GM12878 (cell line): ENCODE measurements around the gene CCDC51. TPM values are rescaled to one million over a fixed set of nuclear protein-coding genes. Genes with fewer than 3 reads are reported as not detected.

Experiments
- ATAC-seq: fragments of 200-7000 bp; cut with Tn5 transposase; 3 replicates; pipeline ENCODE4 v1.9.1; 2020; ENCODE audit warnings: mild to moderate bottlenecking, moderate library complexity
- BruUV-seq: library from RNA; stranded (reverse); fragments of 400-500 nt; replicated peaks from 2 replicates; lab custom pipeline; 2021; lab: Mats Ljungman, UMichigan
- CTCF ChIA-PET: fragments of 300-600 bp; sonication (Branson Sonifier 250); formaldehyde crosslinking; extraction: SDS; loops from one replicate; lab custom pipeline; 2021; ENCODE audit warnings: inconsistent platforms; lab: Yijun Ruan, JAX
- POLR2A ChIA-PET: fragments of 350-600 bp; formaldehyde crosslinking; extraction: SDS; loops from one replicate; lab custom pipeline; 2021; ENCODE audit warnings: inconsistent platforms; lab: Charles Lee
- RAD21 ChIA-PET: fragments of 300-600 bp; sonication (Branson Sonifier 250); formaldehyde crosslinking; loops from one replicate; lab custom pipeline; 2023; ENCODE audit warnings: antibody characterized with exemption; ENCODE audit not compliant: unreplicated experiment; lab: Charles Lee
- SMC1A ChIA-PET: fragments of 300-600 bp; sonication (Branson Sonifier 250); formaldehyde crosslinking; loops from one replicate; lab custom pipeline; 2023; ENCODE audit not compliant: unreplicated experiment, uncharacterized antibody; lab: Charles Lee
- DNase-seq: peaks from one replicate; pipeline ENCODE4 v3.0.0-alpha.2; 2011; ENCODE audit warnings: low read depth, low spot score
- FAIRE-seq: peaks from 3 replicates; lab custom pipeline; 2011; peaks lifted over from hg19 to GRCh38; lab: Jason Lieb, UNC
- H2AFZ ChIP-seq: 2 replicates; pipeline ENCODE4 v1.6.0; 2011; ENCODE audit warnings: low read depth, low read length, control low read depth; ENCODE audit not compliant: control insufficient read depth
- H3K27ac ChIP-seq: 2 replicates; pipeline ENCODE4 v1.5.1; 2011; ENCODE audit warnings: control low read depth; ENCODE audit not compliant: control insufficient read depth, insufficient read depth
- H3K27me3 ChIP-seq, 2 experiments: replicated peaks in 1 of 2; 2 replicates each; pipeline versions ENCODE4 v1.6.0 to v1.6.1; 2011; ENCODE audit warnings: low read length in 1 of 2; ENCODE audit not compliant: control insufficient read depth in 2 of 2, insufficient read depth in 2 of 2
- H3K36me3 ChIP-seq, 2 experiments: 2 replicates each; pipeline ENCODE4 v1.5.1; 2011; ENCODE audit warnings: low read length in 1 of 2; ENCODE audit not compliant: control insufficient read depth in 2 of 2, insufficient read depth in 2 of 2
- H3K4me1 ChIP-seq: 2 replicates; pipeline ENCODE4 v1.6.1; 2011; ENCODE audit warnings: mild to moderate bottlenecking, low read length, moderate library complexity, mixed read lengths; ENCODE audit not compliant: control insufficient read depth, insufficient read depth
- H3K4me2 ChIP-seq: 2 replicates; pipeline ENCODE4 v1.6.0; 2011; ENCODE audit warnings: control low read depth; ENCODE audit not compliant: control insufficient read depth, insufficient read depth
- H3K4me3 ChIP-seq: fragments of 200-600 bp; sonication (generic); 2 replicates; pipeline ENCODE4 v1.5.1; 2016
- H3K79me2 ChIP-seq: 2 replicates; pipeline ENCODE4 v1.6.0; 2011; ENCODE audit warnings: low read length; ENCODE audit not compliant: control insufficient read depth, insufficient read depth
- H3K9ac ChIP-seq: 2 replicates; pipeline ENCODE4 v1.8.0; 2011; ENCODE audit warnings: low read length, control low read depth, mixed read lengths; ENCODE audit not compliant: control insufficient read depth, insufficient read depth
- H3K9me3 ChIP-seq: replicated peaks from 3 replicates; pipeline ENCODE4 v1.5.1; 2011; ENCODE audit warnings: mild to moderate bottlenecking, low read length; ENCODE audit not compliant: control insufficient read depth, insufficient read depth
- H4K20me1 ChIP-seq: 2 replicates; pipeline ENCODE4 v1.6.0; 2011; ENCODE audit not compliant: control insufficient read depth, insufficient read depth
- EED ChIP-seq: sonication (generic); IDR thresholded peaks from 2 replicates; pipeline ENCODE4 v1.6.1; 2016; ENCODE audit warnings: antibody characterized with exemption, low read depth
- FOXK2 ChIP-seq: fragments of 450-650 bp; IDR thresholded peaks from 2 replicates; pipeline ENCODE4 v1.6.1; 2017; ENCODE audit warnings: mild to moderate bottlenecking, moderate library complexity
- HCFC1 ChIP-seq: fragments of 150-350 bp; IDR thresholded peaks from 2 replicates; pipeline ENCODE4 v1.6.1; 2014; ENCODE audit warnings: low read length
- HDAC6 ChIP-seq: fragments of 200-600 bp; sonication (generic); IDR thresholded peaks from one replicate; pipeline ENCODE4 v1.8.0; 2017; ENCODE audit warnings: antibody characterized with exemption; ENCODE audit not compliant: unreplicated experiment
- HDGF ChIP-seq: fragments of 450-650 bp; IDR thresholded peaks from 2 replicates; pipeline ENCODE4 v1.6.1; 2016; ENCODE audit warnings: antibody characterized with exemption
- IKZF2 ChIP-seq, 2 experiments: fragments of 450-650 bp; IDR thresholded peaks; 2 replicates each; pipeline ENCODE4 v1.6.1; 2017; ENCODE audit warnings: mild to moderate bottlenecking in 2 of 2, moderate library complexity in 2 of 2
- JUND ChIP-seq: IDR thresholded peaks from 2 replicates; pipeline ENCODE4 v1.6.1; 2012; ENCODE audit warnings: low read depth, mild to moderate bottlenecking, low read length, improper control_type of control experiment, moderate library complexity
- KAT2A ChIP-seq: conservative IDR thresholded peaks from 2 replicates; pipeline ENCODE4 v1.6.1; 2011; ENCODE audit warnings: low read depth, low read length; ENCODE audit not compliant: control insufficient read depth
- MXI1 ChIP-seq: fragments of 150-350 bp; IDR thresholded peaks from 2 replicates; pipeline ENCODE4 v1.6.1; 2011; ENCODE audit warnings: low read depth, mild to moderate bottlenecking, inconsistent platforms, low read length, improper control_type of control experiment
- NR2C2 ChIP-seq: IDR thresholded peaks from 2 replicates; pipeline ENCODE4 v1.6.1; 2011; ENCODE audit warnings: borderline replicate concordance, low read depth; ENCODE audit not compliant: control insufficient read depth, insufficient read length
- NR2F1 ChIP-seq: fragments of 450-650 bp; conservative IDR thresholded peaks from 2 replicates; pipeline ENCODE4 v1.6.1; 2017; ENCODE audit warnings: mild to moderate bottlenecking
- PAX8 ChIP-seq: fragments of 450-650 bp; IDR thresholded peaks from 2 replicates; pipeline ENCODE4 v1.6.1; 2017; ENCODE audit warnings: mild to moderate bottlenecking, moderate library complexity
- POLR2A ChIP-seq: IDR thresholded peaks from 2 replicates; pipeline ENCODE4 v1.6.1; 2011; ENCODE audit warnings: low read depth, mild to moderate bottlenecking, low read length
- RAD21 ChIP-seq: IDR thresholded peaks from 2 replicates; pipeline ENCODE4 v1.6.1; 2011; ENCODE audit warnings: mild to moderate bottlenecking, low read depth, low read length, moderate library complexity; ENCODE audit not compliant: insufficient read depth
- SMARCA5 ChIP-seq: fragments of 450-650 bp; IDR thresholded peaks from 2 replicates; pipeline ENCODE4 v1.6.1; 2017; ENCODE audit warnings: mild to moderate bottlenecking
- SPI1 ChIP-seq: IDR thresholded peaks from 2 replicates; pipeline ENCODE4 v1.6.1; 2011; ENCODE audit warnings: low read depth, mild to moderate bottlenecking, low read length, moderate library complexity, borderline replicate concordance; ENCODE audit not compliant: insufficient read depth
- STAT3 ChIP-seq: IDR thresholded peaks from 2 replicates; pipeline ENCODE4 v1.6.1; 2011; ENCODE audit warnings: low read depth, low read length, improper control_type of control experiment
- TBL1XR1 ChIP-seq: IDR thresholded peaks from 2 replicates; pipeline ENCODE4 v1.6.1; 2012; ENCODE audit warnings: low read depth, low read length, improper control_type of control experiment
- TCF7 ChIP-seq: IDR thresholded peaks from 2 replicates; pipeline ENCODE4 v1.6.1; 2014; ENCODE audit warnings: antibody characterized with exemption, borderline replicate concordance
- ZBED1 ChIP-seq: IDR thresholded peaks from 2 replicates; pipeline ENCODE4 v1.6.1; 2016; ENCODE audit warnings: borderline replicate concordance
- WGBS: methylation state at CpG from one replicate; pipeline ENCODE4 v1.1.6; 2016; ENCODE audit warnings: low lambda C conversion rate; ENCODE audit not compliant: insufficient replicate concordance, insufficient coverage; ENCODE audit errors: missing lambda C conversion rate; 5-methylcytosine and 5-hydroxymethylcytosine counted together
- in situ Hi-C: fragments of 300-500 bp; cut with MboI; formaldehyde crosslinking; loops from 9 replicates; pipeline ENCODE4 v1.14.3; 2018; ENCODE audit warnings: mixed read lengths
- intact Hi-C: fragments of 100-400 bp; cut with micrococcal nuclease; formaldehyde crosslinking; loops from one replicate; pipeline ENCODE4 v1.14.2; 2022; ENCODE audit not compliant: unreplicated experiment
- polyA plus RNA-seq, 11 experiments: library from polyadenylated mRNA; depleted of rRNA in 4 of 11; unstranded in 6 of 11; stranded (reverse) in 5 of 11; fragments of >200 nt; fragmentation: Nextera tagmentation in 4 of 11; fragmentation: Illumina TruSeq in 1 of 11; extraction: Ambion mirVana in 4 of 11; extraction: Trizol in 1 of 11; gene quantifications; 1 replicate in 1 of 11; 2 replicates in 10 of 11; pipeline versions ENCODE4 v1.2.1 to v1.2.3, GENCODE V29; 2011 to 2016; ENCODE audit warnings: inconsistent platforms in 2 of 11, missing spikeins in 2 of 11, low read depth in 1 of 11
- total RNA-seq, 4 experiments: library from RNA; depleted of rRNA in 3 of 4; stranded (reverse); fragments of >200 nt in 3 of 4; fragmentation: Illumina TruSeq in 1 of 4; extraction: Trizol in 1 of 4; gene quantifications; 2 replicates each; pipeline versions ENCODE4 v1.2.1 to v1.2.3, GENCODE V29; 2013 to 2021

CCDC51 gene
- total and polyA plus RNA-seq, 10 of the 15 experiments (the other 5 are each of a cell fraction or from before 2014, with no cell fraction given), result 10.6 to 54.9 (median 28.5) TPM

- 95% methylated on average over 17 of the region's 17 CpGs for WGBS
- H3K79me2 ChIP-seq, result peaks cover 43% of the 10 kb centered on the region
- ChIA-PET RAD21 (interaction anchor here (1.3 to 2.5 kb wide), 2 partner anchors 43 to 95 kb away, joined by 3 to 17 read pairs; no protein-coding TSS in a partner anchor), SMC1A (interaction anchor here (0.9 to 4.2 kb wide), 5 partner anchors 29 to 92 kb away, joined by 3 to 22 read pairs (median 3); partner anchors contain the start of gene PFKFB4), POLR2A (interaction anchor here (1.3 to 10.0 kb wide), 3 partner anchors 9 to 94 kb away, joined by 3 to 91 read pairs (median 9); partner anchors contain the start of gene PFKFB4), CTCF (interaction anchor here (0.6 to 6.1 kb wide), 7 partner anchors 18 to 171 kb away, joined by 3 to 58 read pairs (median 9); partner anchors contain the start of genes ATRIP and SLC26A6)
- DNase-seq, result no peak
- H3K4me1 ChIP-seq, result peaks cover 34% of the 10 kb centered on the region
- in situ Hi-C loops, result no loop called here
- no peak overlapping the region for H3K4me2 ChIP-seq
- no peak for ATAC-seq
- H3K27ac ChIP-seq, result no peak overlapping the region
- no peaks in the 10 kb centered on the region for H4K20me1 ChIP-seq
- H3K36me3 ChIP-seq, result peaks cover 10 to 20% of the 10 kb centered on the region in 2 experiments
- H3K9ac ChIP-seq, result no peak overlapping the region
- intact Hi-C loops, result loop anchor here (1.0 kb wide), 2 partner anchors 43 to 84 kb away; no protein-coding TSS in a partner anchor
- H2AFZ ChIP-seq, result no peak overlapping the region
- H3K4me3 ChIP-seq, result no peak overlapping the region
- H3K9me3 ChIP-seq, result no peaks in the 10 kb centered on the region
- no TSS peak for BruUV-seq
- no peak for TF ChIP-seq HDGF
- TF ChIP-seq ZBED1, result no peak
- TF ChIP-seq HDAC6, result no peak
- TF ChIP-seq SMARCA5, result no peak
- TF ChIP-seq NR2F1, result no peak
- TF ChIP-seq TCF7, result no peak
- TF ChIP-seq IKZF2 (IDR thresholded peaks at IDR 0.05), result no peak
- no peak for TF ChIP-seq RAD21
- TF ChIP-seq HCFC1, result no peak
- no peak for TF ChIP-seq SPI1
- no peak for TF ChIP-seq NR2C2
- no peak for TF ChIP-seq POLR2A
- TF ChIP-seq TBL1XR1, result no peak
- TF ChIP-seq JUND, result no peak
- TF ChIP-seq MXI1, result no peak
- no peak for TF ChIP-seq PAX8
- TF ChIP-seq FOXK2, result no peak
- no peak for TF ChIP-seq KAT2A
- TF ChIP-seq STAT3, result no peak
- no peak for TF ChIP-seq EED
- TF ChIP-seq, all 136 proteins: peak for 0
- no peaks in the 10 kb centered on the region for H3K27me3 ChIP-seq
- FAIRE-seq, result no peak
These were observed 24.8 kb upstream of the CCDC51 start for GRCh38 chr3:48464713-48465221.
